A673 (cell line): ENCODE results near the gene NGEF. TPM values are rescaled to one million over a fixed set of nuclear protein-coding genes. Genes with fewer than 3 reads are reported as not detected.

ENCODE experiments used
- BruUV-seq: library from RNA; stranded (reverse); fragments of 400-500 nt; replicated peaks from 2 replicates; lab custom pipeline; 2021; lab: Mats Ljungman, UMichigan
- CTCF ChIA-PET: fragments of 300-600 bp; sonication (Branson Sonifier 250); formaldehyde crosslinking; loops from one replicate; lab custom pipeline; 2022; ENCODE audit warnings: antibody characterized with exemption; lab: Charles Lee
- POLR2A ChIA-PET: fragments of 300-600 bp; sonication (Branson Sonifier 250); formaldehyde crosslinking; loops from one replicate; lab custom pipeline; 2022; ENCODE audit warnings: antibody characterized with exemption; ENCODE audit not compliant: low non-redundant PET; lab: Charles Lee
- DNase-seq: peaks from one replicate; pipeline ENCODE4 v3.0.0-alpha.2; 2015; ENCODE audit warnings: low spot score
- H3K27ac ChIP-seq: fragments of 200-600 bp; sonication (generic); 2 replicates; pipeline ENCODE4 v1.5.1; 2016; ENCODE audit warnings: mixed run types, low read depth, mild to moderate bottlenecking, mixed read lengths, antibody characterized with exemption, low read length; ENCODE audit not compliant: poor library complexity, severe bottlenecking
- H3K27me3 ChIP-seq: fragments of 200-600 bp; sonication (generic); replicated peaks from 2 replicates; pipeline ENCODE4 v1.6.1; 2017; ENCODE audit warnings: mixed run types, low read depth, mild to moderate bottlenecking, mixed read lengths, antibody characterized with exemption, low read length; ENCODE audit not compliant: insufficient read depth, poor library complexity
- H3K36me3 ChIP-seq: fragments of 200-600 bp; sonication (generic); 2 replicates; pipeline ENCODE4 v1.6.1; 2016; ENCODE audit warnings: mixed run types, mild to moderate bottlenecking, mixed read lengths, antibody characterized with exemption, low read length; ENCODE audit not compliant: insufficient read depth, poor library complexity, severe bottlenecking
- H3K4me1 ChIP-seq: fragments of 200-600 bp; sonication (generic); 2 replicates; pipeline ENCODE4 v1.6.1; 2017; ENCODE audit warnings: mixed run types, mild to moderate bottlenecking, mixed read lengths, antibody characterized with exemption, low read length; ENCODE audit not compliant: insufficient read depth, poor library complexity, severe bottlenecking
- H3K4me3 ChIP-seq: fragments of 200-600 bp; sonication (generic); 2 replicates; pipeline ENCODE4 v1.5.1; 2016; ENCODE audit warnings: low read depth, mixed run types, mild to moderate bottlenecking, mixed read lengths, low read length; ENCODE audit not compliant: poor library complexity, severe bottlenecking
- H3K9me3 ChIP-seq: fragments of 200-600 bp; sonication (generic); 2 replicates; pipeline ENCODE4 v1.6.1; 2016; ENCODE audit warnings: mixed run types, low read depth, mild to moderate bottlenecking, mixed read lengths, antibody characterized with exemption, low read length; ENCODE audit not compliant: poor library complexity, severe bottlenecking
- CTCF ChIP-seq: fragments of 300-800, 200-600 bp; sonication (generic); conservative IDR thresholded peaks from 2 replicates; pipeline ENCODE4 v1.5.1; 2017; ENCODE audit warnings: low read depth, mild to moderate bottlenecking, antibody characterized with exemption, low read length, moderate library complexity, mixed read lengths
- EZH2 ChIP-seq: fragments of 200-600 bp; sonication (generic); IDR thresholded peaks from 2 replicates; pipeline ENCODE4 v1.6.1; 2017; ENCODE audit warnings: borderline replicate concordance, low read depth, mild to moderate bottlenecking, mixed read lengths, antibody characterized with exemption, low read length; ENCODE audit not compliant: poor library complexity, severe bottlenecking
- intact Hi-C: fragments of 100-400 bp; cut with micrococcal nuclease; formaldehyde crosslinking; loops from one replicate; pipeline ENCODE4 v1.10.0; 2022; ENCODE audit not compliant: unreplicated experiment
- total RNA-seq: library from RNA; stranded (reverse); gene quantifications from 2 replicates; pipeline ENCODE4 v1.2.3, GENCODE V29; 2021

NGEF gene
- total RNA-seq, 1 experiment from 2014 or later: 0.69 TPM

DNA sequence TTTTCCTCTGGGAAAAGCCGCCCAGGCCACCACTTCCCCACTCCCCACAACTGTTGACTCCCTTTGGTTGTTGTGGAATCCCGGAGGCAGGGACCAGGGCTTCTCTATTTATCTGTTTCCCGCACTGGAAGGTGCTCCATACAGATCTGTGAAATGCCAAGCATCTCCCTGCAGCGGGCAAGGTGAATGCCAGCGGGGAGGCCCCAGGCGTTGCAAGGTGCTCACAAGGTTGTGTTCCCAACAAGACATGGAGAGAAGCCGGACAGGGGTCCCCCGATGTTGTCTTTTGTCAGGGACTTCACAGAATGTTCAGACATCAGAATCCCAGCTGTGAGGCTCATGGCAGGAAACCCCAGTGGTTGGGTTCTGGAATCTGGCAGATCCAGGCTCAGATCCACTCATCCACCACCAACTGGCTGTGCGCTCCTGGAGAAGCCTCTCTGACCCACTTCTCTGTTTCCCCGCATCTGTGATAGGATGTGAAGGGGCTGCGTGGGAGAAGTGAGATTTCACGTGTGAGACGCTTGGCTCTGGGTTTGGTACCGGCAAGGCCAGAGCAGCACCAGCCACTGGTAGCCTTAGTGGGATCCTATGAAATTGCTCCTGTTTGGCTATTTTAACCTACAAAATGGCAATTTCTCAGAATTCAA, 10.8 kb upstream of the NGEF start:
- intact Hi-C loops: loop anchor here (10.0 kb wide), 1 partner anchor 419 kb away; no protein-coding TSS in a partner anchor

GRCh38 chr2:233023007-233023760, 10.1 kb upstream of the NGEF start:
- no peak overlapping the region for H3K4me3 ChIP-seq
- ChIA-PET POLR2A (no interaction called here), CTCF (no interaction called here)
- H3K27me3 ChIP-seq: no peaks in the 10 kb centered on the region
- H3K36me3 ChIP-seq: no peaks in the 10 kb centered on the region
- no TSS peak for BruUV-seq
- DNase-seq: no peak
- H3K27ac ChIP-seq: no peak overlapping the region
- no peaks in the 10 kb centered on the region for H3K4me1 ChIP-seq
- TF ChIP-seq EZH2 (no peak), CTCF (no peak)
- intact Hi-C loops: loop anchor here (10.0 kb wide), 1 partner anchor 418 kb away; no protein-coding TSS in a partner anchor
- H3K9me3 ChIP-seq: no peaks in the 10 kb centered on the region

More for the DNA sequence above, 10.8 kb upstream of the NGEF start:
- Histone ChIP-seq H3K4me1 (no peaks in the 10 kb centered on the region), H3K4me3 (no peak overlapping the region), H3K27ac (no peak overlapping the region), H3K36me3 (no peaks in the 10 kb centered on the region), H3K27me3 (no peaks in the 10 kb centered on the region), H3K9me3 (no peaks in the 10 kb centered on the region)
- TF ChIP-seq CTCF: no peak
- no peak for TF ChIP-seq EZH2
- ChIA-PET CTCF (no interaction called here), POLR2A (no interaction called here)
- DNase-seq: no peak
- no TSS peak for BruUV-seq

GRCh38 chr2:233022561-233022960, 9.5 kb upstream of the NGEF start:
- H3K36me3 ChIP-seq: no peaks in the 10 kb centered on the region
- TF ChIP-seq CTCF: no peak
- TF ChIP-seq EZH2: no peak
- BruUV-seq: no TSS peak
- CTCF ChIA-PET: no interaction called here
- no peak overlapping the region for H3K4me3 ChIP-seq
- H3K4me1 ChIP-seq: no peaks in the 10 kb centered on the region
- H3K9me3 ChIP-seq: no peaks in the 10 kb centered on the region
- H3K27ac ChIP-seq: no peak overlapping the region
- intact Hi-C loops: loop anchor here (10.0 kb wide), 1 partner anchor 418 kb away; no protein-coding TSS in a partner anchor
- POLR2A ChIA-PET: no interaction called here
- DNase-seq: no peak
- H3K27me3 ChIP-seq: no peaks in the 10 kb centered on the region
